ENCODE results near the gene PRSS1.
"Not testable (repeated sequence)": the region's sequence is repeated elsewhere in the genome, so short reads cannot be mapped to it uniquely, and the experiment has no call there.

PRSS1 gene

GRCh38 chr7:142748410-142748809 is 862 bp upstream of the PRSS1 start:
- not testable (repeated sequence) for DNase-seq

GRCh38 chr7:142750321-142750938 is 1.2 kb downstream of the PRSS1 start:
- DNase-seq = no peak

GRCh38 chr7:142751526-142752175 is 2.4 kb downstream of the PRSS1 start:
- not testable (repeated sequence) for DNase-seq

GRCh38 chr7:142752376-142753225 is 3.3 kb downstream of the PRSS1 start:
- no peak for DNase-seq

- DNase-seq = no peak
Measured at GRCh38 chr7:142753366-142753765, 4.1 kb downstream of the PRSS1 start.

- DNase-seq = not testable (repeated sequence)
Measured at GRCh38 chr7:142753925-142754491, 4.7 kb downstream of the PRSS1 start.

- no peak for DNase-seq
Measured at GRCh38 chr7:142754681-142755575, 5.7 kb downstream of the PRSS1 start.

- not testable (repeated sequence) for DNase-seq
Measured at GRCh38 chr7:142758312-142758711, 9.0 kb downstream of the PRSS1 start.

GRCh38 chr7:142759433-142759832 is 10.2 kb downstream of the PRSS1 start:
- DNase-seq = no peak

GRCh38 chr7:142760071-142760642 is 10.9 kb downstream of the PRSS1 start:
- no peak for DNase-seq

- not testable (repeated sequence) for DNase-seq
Measured at GRCh38 chr7:142761606-142762005, 12.3 kb downstream of the PRSS1 start.

- DNase-seq = no peak
Measured at GRCh38 chr7:142762104-142762503, 12.8 kb downstream of the PRSS1 start.

GRCh38 chr7:142767451-142767850 is 18.2 kb downstream of the PRSS1 start:
- DNase-seq = no peak

GRCh38 chr7:142767861-142768260 is 18.6 kb downstream of the PRSS1 start:
- DNase-seq = no peak

- DNase-seq = not testable (repeated sequence)
Measured at GRCh38 chr7:142768885-142769284, 19.6 kb downstream of the PRSS1 start.

GRCh38 chr7:142770661-142771352 is 21.5 kb downstream of the PRSS1 start, which contains the start of gene PRSS2:
TSS of gene PRSS2 (plus strand) at chr7:142770970. CDS start at chr7:142770983, 13 bp downstream.
- DNase-seq = no peak

- no peak for DNase-seq
Measured at GRCh38 chr7:142771353-142771723, 22.1 kb downstream of the PRSS1 start.

GRCh38 chr7:142772051-142772450 is 22.8 kb downstream of the PRSS1 start:
- no peak for DNase-seq

- no peak for DNase-seq
Measured at GRCh38 chr7:142772673-142773072, 23.4 kb downstream of the PRSS1 start.

GRCh38 chr7:142773230-142773629 is 24.0 kb downstream of the PRSS1 start:
- no peak for DNase-seq
